K562 (cell line): Measurements from ENCODE around the gene HOXB6. TPM values are rescaled to one million over a fixed set of nuclear protein-coding genes. Genes with fewer than 3 reads are reported as not detected.
A peak's percentile ranks its signal among the peaks of the same experiment; 100 is the strongest.

Source experiments
- CHCHD3 ChIP-seq: fragments of 250-450 bp; sonication (Bioruptor Pico); IDR thresholded peaks from 2 replicates; pipeline ENCODE4 v2.1.2; 2022; ENCODE audit warnings: mild to moderate bottlenecking
- JUND ChIP-seq, 2 experiments: IDR thresholded peaks; 2 replicates in 1 of 2; 3 replicates in 1 of 2; pipeline ENCODE4 v1.6.1; 2011; ENCODE audit warnings: borderline replicate concordance in 2 of 2, low read depth in 2 of 2, low read length in 2 of 2, improper control_type of control experiment in 1 of 2, missing biosample characterization in 1 of 2, missing genetic modification characterization in 1 of 2, missing genetic modification reagents in 1 of 2
- KDM2B ChIP-seq: fragments of 250-450 bp; sonication (Bioruptor Pico); IDR thresholded peaks from 2 replicates; pipeline ENCODE4 v1.8.0; 2021; ENCODE audit warnings: mild to moderate bottlenecking, moderate library complexity
- NFRKB ChIP-seq: fragments of 450-650 bp; IDR thresholded peaks from 2 replicates; pipeline ENCODE4 v1.6.1; 2016; ENCODE audit warnings: low read depth
- RBFOX2 ChIP-seq: fragments of 200-400 bp; formaldehyde crosslinking; IDR thresholded peaks from 2 replicates; pipeline ENCODE4 v1.6.1; 2017; ENCODE audit warnings: low read depth, mild to moderate bottlenecking, low read length, moderate library complexity
- polyA plus RNA-seq, 8 experiments: library from polyadenylated mRNA; depleted of rRNA in 4 of 8; stranded (reverse) in 5 of 8; unstranded in 3 of 8; fragments of >200 nt; fragmentation: Nextera tagmentation in 2 of 8; fragmentation: Illumina TruSeq in 1 of 8; extraction: Ambion mirVana in 2 of 8; extraction: Trizol in 1 of 8; gene quantifications; 2 replicates each; pipeline versions ENCODE4 v1.2.1 to v1.2.3, GENCODE V29; 2011 to 2014; ENCODE audit warnings: inconsistent platforms in 1 of 8, missing spikeins in 1 of 8
- total RNA-seq, 7 experiments: library from RNA; depleted of rRNA in 6 of 7; stranded (reverse); fragments of >200 nt in 6 of 7; fragmentation: Illumina TruSeq in 2 of 7; extraction: Trizol in 2 of 7; gene quantifications; 2 replicates each; pipeline versions ENCODE4 v1.2.1 to v1.2.3, GENCODE V29; 2011 to 2021; ENCODE audit warnings: low replicate concordance in 1 of 7
- TF ChIP-seq, protein P1 (sequence below): sonication (generic); formaldehyde crosslinking; IDR thresholded peaks from 2 replicates; pipeline ENCODE4 v1.8.1; 2022; ENCODE audit warnings: missing genetic modification reagents
- TF ChIP-seq, protein P2 (sequence below), 2 experiments: fragments of 450-650 bp; formaldehyde crosslinking in 1 of 2; IDR thresholded peaks; 2 replicates each; pipeline versions ENCODE4 v1.4.0 to v1.6.1; 2014 to 2020; ENCODE audit warnings: mild to moderate bottlenecking in 2 of 2, borderline replicate concordance in 1 of 2, low read depth in 1 of 2
- TF ChIP-seq, protein P3 (sequence below): fragments of 450-650 bp; IDR thresholded peaks from 2 replicates; pipeline ENCODE4 v1.6.1; 2016; ENCODE audit warnings: low read depth, mild to moderate bottlenecking, moderate library complexity

HOXB6 gene
- total and polyA plus RNA-seq, 9 of the 15 experiments (the other 6 are each of a cell fraction or from before 2014, with no cell fraction given): 1.2 to 14.8 (median 4.9) TPM

DNA sequence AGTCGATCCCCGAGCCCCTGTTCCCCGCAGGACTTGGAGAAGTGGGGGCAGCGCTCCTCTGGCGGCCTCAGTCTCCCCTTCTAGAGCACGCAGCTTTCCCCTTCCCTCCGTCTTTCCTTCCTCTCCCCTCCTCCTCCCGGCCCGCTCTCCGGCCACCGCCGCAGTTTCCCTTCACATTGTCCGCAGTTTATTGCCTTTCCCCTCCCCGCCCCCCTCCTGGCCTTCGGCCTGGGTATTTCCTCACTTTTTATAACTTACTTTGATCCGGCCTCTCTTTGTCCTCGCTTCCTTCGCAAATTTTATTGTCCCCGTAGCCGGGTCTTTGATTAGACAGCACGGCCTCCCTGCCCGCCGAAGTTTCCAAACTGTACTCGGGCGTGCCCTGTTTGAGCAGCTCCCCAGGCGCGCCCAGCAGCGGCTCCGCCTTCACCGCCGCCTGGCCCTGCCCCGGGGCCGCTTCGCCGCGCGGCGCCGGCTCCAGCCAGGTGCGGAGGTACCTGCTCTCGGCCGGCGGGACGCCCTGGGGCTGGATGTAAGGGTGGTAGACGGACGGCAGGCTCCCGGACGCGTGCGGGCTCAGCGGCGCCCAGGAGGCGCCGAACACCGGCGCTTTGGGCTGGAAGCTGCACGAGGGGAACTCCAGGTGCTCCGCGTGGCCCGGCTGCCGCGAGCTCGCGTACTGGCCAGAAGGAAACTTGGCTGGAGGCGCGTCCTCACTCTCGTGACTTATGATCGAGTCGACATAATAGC is 20.9 kb upstream of the HOXB6 start (continued):
- TF ChIP-seq, protein P1, sequence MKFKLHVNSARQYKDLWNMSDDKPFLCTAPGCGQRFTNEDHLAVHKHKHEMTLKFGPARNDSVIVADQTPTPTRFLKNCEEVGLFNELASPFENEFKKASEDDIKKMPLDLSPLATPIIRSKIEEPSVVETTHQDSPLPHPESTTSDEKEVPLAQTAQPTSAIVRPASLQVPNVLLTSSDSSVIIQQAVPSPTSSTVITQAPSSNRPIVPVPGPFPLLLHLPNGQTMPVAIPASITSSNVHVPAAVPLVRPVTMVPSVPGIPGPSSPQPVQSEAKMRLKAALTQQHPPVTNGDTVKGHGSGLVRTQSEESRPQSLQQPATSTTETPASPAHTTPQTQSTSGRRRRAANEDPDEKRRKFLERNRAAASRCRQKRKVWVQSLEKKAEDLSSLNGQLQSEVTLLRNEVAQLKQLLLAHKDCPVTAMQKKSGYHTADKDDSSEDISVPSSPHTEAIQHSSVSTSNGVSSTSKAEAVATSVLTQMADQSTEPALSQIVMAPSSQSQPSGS (CRISPR knock-in tag): no peak
- TF ChIP-seq, protein P2, sequence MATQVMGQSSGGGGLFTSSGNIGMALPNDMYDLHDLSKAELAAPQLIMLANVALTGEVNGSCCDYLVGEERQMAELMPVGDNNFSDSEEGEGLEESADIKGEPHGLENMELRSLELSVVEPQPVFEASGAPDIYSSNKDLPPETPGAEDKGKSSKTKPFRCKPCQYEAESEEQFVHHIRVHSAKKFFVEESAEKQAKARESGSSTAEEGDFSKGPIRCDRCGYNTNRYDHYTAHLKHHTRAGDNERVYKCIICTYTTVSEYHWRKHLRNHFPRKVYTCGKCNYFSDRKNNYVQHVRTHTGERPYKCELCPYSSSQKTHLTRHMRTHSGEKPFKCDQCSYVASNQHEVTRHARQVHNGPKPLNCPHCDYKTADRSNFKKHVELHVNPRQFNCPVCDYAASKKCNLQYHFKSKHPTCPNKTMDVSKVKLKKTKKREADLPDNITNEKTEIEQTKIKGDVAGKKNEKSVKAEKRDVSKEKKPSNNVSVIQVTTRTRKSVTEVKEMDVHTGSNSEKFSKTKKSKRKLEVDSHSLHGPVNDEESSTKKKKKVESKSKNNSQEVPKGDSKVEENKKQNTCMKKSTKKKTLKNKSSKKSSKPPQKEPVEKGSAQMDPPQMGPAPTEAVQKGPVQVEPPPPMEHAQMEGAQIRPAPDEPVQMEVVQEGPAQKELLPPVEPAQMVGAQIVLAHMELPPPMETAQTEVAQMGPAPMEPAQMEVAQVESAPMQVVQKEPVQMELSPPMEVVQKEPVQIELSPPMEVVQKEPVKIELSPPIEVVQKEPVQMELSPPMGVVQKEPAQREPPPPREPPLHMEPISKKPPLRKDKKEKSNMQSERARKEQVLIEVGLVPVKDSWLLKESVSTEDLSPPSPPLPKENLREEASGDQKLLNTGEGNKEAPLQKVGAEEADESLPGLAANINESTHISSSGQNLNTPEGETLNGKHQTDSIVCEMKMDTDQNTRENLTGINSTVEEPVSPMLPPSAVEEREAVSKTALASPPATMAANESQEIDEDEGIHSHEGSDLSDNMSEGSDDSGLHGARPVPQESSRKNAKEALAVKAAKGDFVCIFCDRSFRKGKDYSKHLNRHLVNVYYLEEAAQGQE (IDR thresholded peaks at IDR 0.05; ENCODE audit: borderline replicate concordance): no peak
- TF ChIP-seq, protein P2 (CRISPR knock-in tag; IDR thresholded peaks at IDR 0.05; ENCODE audit: low read depth): peak; percentile 55; the same call in 1 of the 2 replicates
- TF ChIP-seq, protein P3, sequence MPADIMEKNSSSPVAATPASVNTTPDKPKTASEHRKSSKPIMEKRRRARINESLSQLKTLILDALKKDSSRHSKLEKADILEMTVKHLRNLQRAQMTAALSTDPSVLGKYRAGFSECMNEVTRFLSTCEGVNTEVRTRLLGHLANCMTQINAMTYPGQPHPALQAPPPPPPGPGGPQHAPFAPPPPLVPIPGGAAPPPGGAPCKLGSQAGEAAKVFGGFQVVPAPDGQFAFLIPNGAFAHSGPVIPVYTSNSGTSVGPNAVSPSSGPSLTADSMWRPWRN: no peak
- TF ChIP-seq KDM2B (CRISPR knock-in tag) (no peak), NFRKB (peak; percentile 35; the same call in 1 of the 2 replicates), JUND (IDR thresholded peaks at IDR 0.05; ENCODE audit: borderline replicate concordance, low read depth, low read length) (no peak), JUND (tag; IDR thresholded peaks at IDR 0.05; ENCODE audit: borderline replicate concordance, low read depth, low read length) (no peak), RBFOX2 (peak; percentile 92), CHCHD3 (CRISPR knock-in tag) (no peak)
